ENCODE results near the gene PPFIA4. TPM values are rescaled to one million over a fixed set of nuclear protein-coding genes. Genes with fewer than 3 reads are reported as not detected.
A peak's percentile ranks its signal among the peaks of the same experiment; 100 is the strongest.

The PPFIA4 gene
- total and polyA plus RNA-seq, 9 of the 15 experiments (the other 6 are each of a cell fraction or from before 2014, with no cell fraction given) = 0.07 to 12.0 (median 0.70) TPM

GRCh38 chr1:202981939-202982338 is 44.4 kb upstream of the PPFIA4 start (continued):
- TF ChIP-seq PATZ1 (CRISPR knock-in tag; IDR thresholded peaks at IDR 0.05; ENCODE audit: borderline replicate concordance) (no peak), GATA2 (CRISPR knock-in tag; IDR thresholded peaks at IDR 0.05) (peak; percentile 12; the same call in 1 of the 2 replicates), PBX2 (CRISPR knock-in tag; IDR thresholded peaks at IDR 0.05; ENCODE audit: low read depth) (no peak), PBX2 (tag; conservative IDR thresholded peaks at IDR 0.05; ENCODE audit: low read depth) (peak; percentile 45), ZKSCAN8 (CRISPR knock-in tag; IDR thresholded peaks at IDR 0.05) (no peak), SMARCA4 (IDR thresholded peaks at IDR 0.05) (peak; percentile 76), ZNF253 (CRISPR knock-in tag; conservative IDR thresholded peaks at IDR 0.05) (no peak), SMARCE1 (IDR thresholded peaks at IDR 0.05) (peak; percentile 33; the same call in 1 of the 2 replicates), ZNF512 (tag; IDR thresholded peaks at IDR 0.05) (peak; percentile 65), THRAP3 (IDR thresholded peaks at IDR 0.05; ENCODE audit: borderline replicate concordance) (no peak), FOXK2 (conservative IDR thresholded peaks at IDR 0.05 in 1 of 2, IDR thresholded peaks at IDR 0.05 in 1 of 2; ENCODE audit: low read depth in 2 of 2) (peak in 1 of 2 experiments; percentile 46; a peak in 1 of 4 replicates), CBFA2T2 (conservative IDR thresholded peaks at IDR 0.05) (peak; percentile 77), ZBTB40 (IDR thresholded peaks at IDR 0.05) (0 out of 2 replicates have a peak, but pooled peaks have one; percentile 27), ZBTB40 (CRISPR knock-in tag; IDR thresholded peaks at IDR 0.05) (no peak)
